Ishikawa (cell line): ENCODE measurements around the gene RNF220.

Source experiments
- CEBPB ChIP-seq: IDR thresholded peaks from 2 replicates; pipeline ENCODE4 v1.6.1; 2012
- TCF12 ChIP-seq: IDR thresholded peaks from 2 replicates; pipeline ENCODE4 v1.6.1; 2012; ENCODE audit warnings: low read depth
- ZBTB7A ChIP-seq: IDR thresholded peaks from 2 replicates; pipeline ENCODE4 v1.6.1; 2012; ENCODE audit warnings: low read depth

- no peak for TF ChIP-seq CEBPB
- no peak for TF ChIP-seq ZBTB7A
- no peak for TF ChIP-seq TCF12
Observed at GRCh38 chr1:44415013-44415412, 10.0 kb downstream of the RNF220 start.
